PC-9 (cell line): Measurements from ENCODE around the gene FHDC1.

Experiments
- CTCF ChIP-seq: fragments of 200-600 bp; sonication (generic); conservative IDR thresholded peaks from 2 replicates; pipeline ENCODE4 v1.6.1; 2017; ENCODE audit warnings: mixed run types, antibody characterized with exemption, mild to moderate bottlenecking, moderate library complexity
- EZH2 ChIP-seq: fragments of 200-600 bp; sonication (generic); IDR thresholded peaks from 2 replicates; pipeline ENCODE4 v1.8.0; 2017; ENCODE audit warnings: antibody characterized with exemption, low read depth

GRCh38 chr4:152939621-152940020, 3.5 kb downstream of the FHDC1 start:
- TF ChIP-seq CTCF (no peak), EZH2 (no peak)
